Measurements from ENCODE around the gene CCDC136.

The CCDC136 gene

DNA sequence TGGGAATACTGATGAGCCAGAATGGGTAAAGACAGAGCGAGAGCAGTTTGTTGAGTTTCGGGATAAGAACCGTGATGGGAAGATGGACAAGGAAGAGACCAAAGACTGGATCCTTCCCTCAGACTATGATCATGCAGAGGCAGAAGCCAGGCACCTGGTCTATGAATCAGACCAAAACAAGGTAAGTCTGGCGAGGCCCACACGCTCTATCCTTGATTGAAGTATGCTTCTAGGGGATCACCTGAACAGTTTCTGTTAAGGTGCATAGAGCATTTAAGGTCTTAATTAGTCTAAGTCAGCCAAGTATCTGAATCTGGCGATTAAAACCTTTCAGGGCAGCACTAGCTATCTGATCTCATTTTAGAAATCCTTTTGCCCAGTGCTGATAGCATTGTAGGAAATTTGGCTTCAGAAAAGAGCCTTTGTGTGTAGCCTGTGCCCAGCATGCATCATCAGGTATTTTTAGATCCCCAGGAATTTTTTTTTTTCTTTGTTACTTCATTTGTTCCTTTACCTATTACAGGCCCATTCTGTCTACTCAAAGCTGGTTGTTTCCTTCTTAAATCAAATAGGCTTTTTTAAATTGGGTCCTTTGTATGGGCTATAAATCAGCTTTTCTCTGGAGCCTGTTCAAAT is 24.2 kb upstream of the CCDC136 start:
- no peak for TF ChIP-seq CTCF (IDR thresholded peaks at IDR 0.05; ENCODE audit: borderline replicate concordance, insufficient read depth, low read depth, low read length)
- H3K4me3 ChIP-seq (ENCODE audit: low read depth, low read length): no peak overlapping the region

- no peak for TF ChIP-seq CTCF (IDR thresholded peaks at IDR 0.05; ENCODE audit: borderline replicate concordance, insufficient read depth, low read depth, low read length)
- no peak overlapping the region for H3K4me3 ChIP-seq (ENCODE audit: low read depth, low read length)
These were observed 21.5 kb upstream of the CCDC136 start for GRCh38 chr7:128770233-128770632.

GRCh38 chr7:128773604-128774003 is 18.2 kb upstream of the CCDC136 start:
- no peak overlapping the region for H3K4me3 ChIP-seq (ENCODE audit: low read depth, low read length)
- no peak for TF ChIP-seq CTCF (IDR thresholded peaks at IDR 0.05; ENCODE audit: borderline replicate concordance, insufficient read depth, low read depth, low read length)

DNA sequence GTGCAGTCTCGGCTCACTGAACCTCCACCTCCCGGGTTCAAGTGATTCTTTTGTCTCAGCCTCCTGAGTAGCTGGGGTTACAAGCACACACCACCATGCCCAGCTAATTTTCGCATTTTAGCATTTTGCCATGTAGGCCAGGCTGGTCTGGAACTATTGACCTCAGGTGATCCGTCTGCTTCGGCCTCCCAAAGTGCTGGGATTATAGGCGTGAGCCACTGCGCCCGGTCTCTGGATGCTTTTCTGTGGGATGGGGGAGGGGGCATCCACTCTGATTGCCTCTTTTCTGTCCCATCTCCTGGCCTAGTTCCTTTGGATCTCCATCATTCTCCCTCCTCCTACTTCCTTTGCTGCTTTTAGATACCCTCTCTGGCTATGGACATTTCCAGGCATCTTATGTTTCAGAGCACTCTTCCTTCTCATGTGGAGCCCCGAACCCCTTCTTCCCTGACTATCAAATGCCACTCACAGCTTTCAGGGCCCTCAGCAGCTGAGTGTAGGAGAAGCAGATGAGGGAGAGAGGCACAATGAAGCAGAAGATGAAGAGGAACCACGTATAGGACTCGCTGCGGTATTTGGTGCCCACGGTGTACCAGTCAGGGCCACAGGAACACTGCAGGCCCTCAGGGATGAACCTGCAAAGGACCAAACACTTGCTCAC is 17.6 kb upstream of the CCDC136 start:
- no peak overlapping the region for H3K4me3 ChIP-seq (ENCODE audit: low read depth, low read length)
- TF ChIP-seq CTCF (IDR thresholded peaks at IDR 0.05; ENCODE audit: borderline replicate concordance, insufficient read depth, low read depth, low read length): no peak

DNA sequence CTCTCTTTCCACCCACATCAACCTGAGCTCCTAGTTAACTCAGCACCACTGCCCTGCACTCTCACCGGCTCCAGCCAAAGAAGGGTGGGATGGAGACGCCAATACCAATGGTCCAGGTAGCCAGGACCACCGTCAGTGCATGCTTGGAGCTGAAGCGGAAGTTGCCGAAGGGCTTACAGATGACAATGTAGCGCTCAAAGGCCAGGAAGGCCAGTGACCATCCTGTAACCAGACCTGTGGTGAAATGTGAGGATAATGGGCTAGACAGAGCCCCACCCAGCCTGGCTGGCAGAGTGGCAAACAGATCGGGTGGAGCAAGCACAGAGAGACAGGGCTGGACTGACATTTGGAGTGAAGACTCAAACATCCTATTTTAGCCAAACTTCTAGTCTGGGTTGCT is 16.8 kb upstream of the CCDC136 start:
- no peak for TF ChIP-seq CTCF (IDR thresholded peaks at IDR 0.05; ENCODE audit: borderline replicate concordance, insufficient read depth, low read depth, low read length)
- no peak overlapping the region for H3K4me3 ChIP-seq (ENCODE audit: low read depth, low read length)

- H3K4me3 ChIP-seq (ENCODE audit: low read depth, low read length): no peak within 1 kb of the TSS
- no peak for TF ChIP-seq CTCF (IDR thresholded peaks at IDR 0.05; ENCODE audit: borderline replicate concordance, insufficient read depth, low read depth, low read length)
These were observed 15.9 kb upstream of the CCDC136 start, which contains the start of gene OPN1SW for GRCh38 chr7:128775744-128776474. TSS of gene OPN1SW (minus strand) at chr7:128775794. CDS start at chr7:128775781, 13 bp downstream.
